RPMI7951 (cell line): ENCODE results near the gene COL18A1. TPM values are rescaled to one million over a fixed set of nuclear protein-coding genes. Genes with fewer than 3 reads are reported as not detected.
A peak's percentile ranks its signal among the peaks of the same experiment; 100 is the strongest.

Source experiments
- DNase-seq: peaks from one replicate; pipeline ENCODE4 v3.0.0-alpha.2; 2012; ENCODE audit warnings: low read depth
- total RNA-seq: library from RNA; depleted of rRNA; stranded (reverse); fragments of >200 nt; shearing (Covaris generic); gene quantifications from 2 replicates; pipeline ENCODE4 v1.2.3, GENCODE V29; 2014

COL18A1 gene
- total RNA-seq, 1 experiment from 2014 or later: 72.3 TPM

DNA sequence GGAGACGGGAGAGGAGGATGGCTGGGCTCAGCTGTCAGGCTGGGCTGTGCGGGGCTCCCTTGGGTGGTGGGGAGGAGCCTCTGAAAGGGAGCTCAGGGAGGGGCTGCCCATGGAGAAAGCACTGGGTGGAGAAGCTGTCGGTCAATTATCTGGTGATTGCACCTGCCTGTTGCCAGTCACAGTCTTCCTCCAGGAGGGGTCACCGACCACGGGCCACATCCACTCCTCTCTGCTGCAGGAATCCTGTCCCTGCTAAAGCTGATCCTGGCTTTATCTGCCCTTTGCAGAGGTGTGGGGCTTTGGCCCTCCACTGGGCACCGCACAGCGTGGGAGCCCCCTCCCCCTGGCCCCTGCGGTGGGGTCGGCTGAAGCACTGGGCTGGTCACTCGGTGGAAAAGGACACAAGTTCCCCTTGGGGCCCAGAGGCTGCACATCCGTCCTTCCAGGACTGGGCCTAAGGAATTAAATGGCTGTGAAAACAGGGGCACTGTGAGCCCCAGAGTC, 21.8 kb upstream of the COL18A1 start:
- DNase-seq: no peak

- DNase-seq: no peak
These were observed 21.3 kb upstream of the COL18A1 start for GRCh38 chr21:45383615-45384201.

- no peak for DNase-seq
These were observed 20.1 kb upstream of the COL18A1 start for GRCh38 chr21:45384656-45385548.

- no peak for DNase-seq
These were observed 19.4 kb upstream of the COL18A1 start for GRCh38 chr21:45385549-45386050.

DNA sequence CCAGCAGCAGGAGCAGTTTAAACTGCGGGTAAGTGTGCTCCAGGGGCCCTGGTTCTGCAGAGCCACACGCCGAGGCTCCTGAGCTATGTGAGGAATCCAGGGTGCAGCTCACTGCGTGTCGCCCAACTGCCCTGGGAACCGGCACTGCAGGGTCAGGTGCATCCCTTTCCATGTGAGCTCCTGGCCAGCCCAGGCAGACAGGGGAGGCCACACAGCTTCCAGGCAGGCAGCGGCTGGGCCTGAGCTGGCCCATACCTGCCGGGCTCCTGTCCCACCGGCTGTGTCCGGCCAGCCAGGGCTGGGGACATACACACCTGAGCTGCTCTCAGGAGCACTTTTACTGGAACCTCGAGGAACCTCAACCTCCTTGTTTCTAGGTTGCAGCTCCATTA, 18.6 kb upstream of the COL18A1 start:
- DNase-seq: no peak

- DNase-seq: peak; percentile 98
These were observed 18.1 kb upstream of the COL18A1 start for GRCh38 chr21:45386728-45387371.

DNA sequence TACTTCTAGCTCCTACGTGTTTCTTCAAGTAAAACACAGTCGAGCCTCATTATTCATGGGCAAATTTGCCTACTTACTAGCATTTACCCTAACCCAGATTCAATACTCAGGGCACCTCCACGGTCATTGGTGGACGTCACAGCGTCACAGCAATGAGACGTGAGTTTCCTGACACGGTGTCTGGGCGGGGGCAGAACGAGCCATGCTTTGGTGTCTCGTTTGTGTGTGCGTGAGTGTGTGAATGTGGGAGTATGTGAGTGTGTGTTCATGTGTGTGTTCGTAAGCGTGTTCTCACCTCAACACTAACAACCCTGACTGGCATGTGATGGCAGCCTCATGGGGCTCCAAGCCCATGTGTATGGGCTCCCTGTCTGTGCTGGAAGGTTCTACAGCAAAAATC, 17.5 kb upstream of the COL18A1 start:
- DNase-seq: no peak

DNA sequence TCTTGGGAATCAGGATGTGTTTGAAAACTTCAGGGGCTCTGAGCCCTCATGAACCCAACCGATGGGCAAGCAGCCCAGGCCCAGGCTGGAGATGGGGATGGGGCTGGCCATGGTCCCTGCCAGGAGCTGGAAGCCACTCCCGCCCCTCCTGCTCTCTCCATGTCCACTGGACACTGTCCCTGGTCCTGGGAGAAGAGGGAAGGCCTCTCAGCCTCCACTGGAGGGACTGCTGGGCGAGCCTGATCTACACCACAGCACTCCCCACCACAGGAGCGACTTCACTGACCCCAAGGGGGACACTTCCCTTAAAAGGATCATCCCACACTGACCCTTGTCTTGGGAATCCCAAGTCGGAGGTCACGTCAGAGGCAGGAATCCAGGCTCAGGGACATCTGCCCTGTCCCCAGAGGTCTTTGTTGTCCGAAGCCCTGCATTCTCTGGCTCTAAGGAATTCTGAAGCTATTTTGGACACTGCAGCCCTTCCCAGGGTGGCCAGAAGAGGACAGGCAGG, 16.9 kb upstream of the COL18A1 start:
- DNase-seq: no peak

- no peak for DNase-seq
These were observed 16.2 kb upstream of the COL18A1 start for GRCh38 chr21:45388611-45389296.

DNA sequence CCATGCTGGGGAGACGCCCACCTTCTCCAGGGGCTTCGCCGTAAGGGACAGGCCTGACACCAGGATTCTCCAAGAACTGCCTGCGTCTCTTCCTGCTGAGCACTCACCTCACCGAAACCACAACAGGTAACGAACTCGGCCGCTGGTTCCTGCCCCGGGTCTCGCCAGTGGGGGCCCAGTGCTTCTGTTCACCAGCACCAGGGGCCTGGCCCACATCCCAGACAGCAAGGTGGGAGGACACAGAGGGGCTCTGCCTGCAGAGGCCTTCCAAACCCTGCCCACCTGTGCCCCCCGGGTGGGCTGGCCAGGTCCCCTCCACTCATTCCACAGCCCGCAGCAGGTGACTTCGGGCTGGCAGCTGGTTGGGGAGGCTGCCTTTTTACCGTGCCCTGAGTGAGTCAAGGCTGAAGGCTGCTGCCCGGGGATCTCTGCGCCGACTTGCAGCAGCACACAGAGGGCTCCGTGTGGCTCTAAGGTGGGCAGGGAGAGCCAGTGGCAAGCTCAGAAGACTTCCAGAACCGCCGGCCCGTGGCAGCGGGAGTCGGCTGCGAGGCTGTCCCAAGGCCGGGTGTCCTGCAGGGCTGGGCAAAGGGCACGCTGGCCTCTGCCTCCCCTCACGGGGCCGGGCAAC, 14.7 kb upstream of the COL18A1 start:
- no peak for DNase-seq

DNA sequence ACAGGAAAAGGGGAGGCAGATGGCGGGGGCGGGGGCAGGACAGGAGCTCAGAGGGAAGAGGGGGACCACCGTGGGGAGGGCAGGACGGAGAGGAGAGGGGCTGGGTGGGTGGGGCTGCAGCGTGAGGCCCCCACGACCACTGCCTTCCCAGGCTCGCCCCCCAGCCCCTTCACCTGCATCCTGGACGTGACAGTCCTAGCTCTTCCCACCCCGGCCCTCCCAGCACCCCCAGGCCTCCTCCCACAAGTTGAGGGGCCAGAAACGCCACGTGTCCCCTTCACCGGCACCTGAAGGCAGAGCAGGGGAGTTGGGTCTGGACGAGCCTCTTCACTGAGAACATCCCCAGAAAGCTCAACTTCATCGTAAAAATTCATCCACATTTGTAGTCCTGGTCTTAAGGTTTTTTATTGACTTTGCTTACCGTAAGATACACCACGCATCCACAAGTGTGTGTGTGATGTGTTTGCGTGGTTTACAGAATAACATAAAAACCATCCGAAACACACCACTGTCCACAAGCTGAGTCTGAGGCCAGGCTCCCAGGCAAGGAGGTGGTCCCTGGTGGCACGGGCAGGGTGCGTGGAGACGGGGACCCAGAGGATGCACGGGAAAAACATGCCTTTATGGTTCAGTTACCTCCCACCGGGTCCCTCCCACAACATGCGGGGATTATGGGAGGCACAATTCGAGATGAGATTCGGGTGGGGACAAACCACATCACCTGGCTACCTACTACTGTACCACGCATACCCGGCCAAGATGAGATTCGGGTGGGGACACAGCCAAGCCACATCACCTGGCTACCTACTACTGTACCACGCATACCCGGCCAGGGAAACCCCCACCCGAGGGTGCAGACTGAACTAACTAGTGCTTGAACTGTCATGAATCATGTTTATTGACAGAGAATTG, 13.9 kb upstream of the COL18A1 start:
- no peak for DNase-seq

- DNase-seq: no peak
These were observed 13.0 kb upstream of the COL18A1 start for GRCh38 chr21:45391743-45392572.

DNA sequence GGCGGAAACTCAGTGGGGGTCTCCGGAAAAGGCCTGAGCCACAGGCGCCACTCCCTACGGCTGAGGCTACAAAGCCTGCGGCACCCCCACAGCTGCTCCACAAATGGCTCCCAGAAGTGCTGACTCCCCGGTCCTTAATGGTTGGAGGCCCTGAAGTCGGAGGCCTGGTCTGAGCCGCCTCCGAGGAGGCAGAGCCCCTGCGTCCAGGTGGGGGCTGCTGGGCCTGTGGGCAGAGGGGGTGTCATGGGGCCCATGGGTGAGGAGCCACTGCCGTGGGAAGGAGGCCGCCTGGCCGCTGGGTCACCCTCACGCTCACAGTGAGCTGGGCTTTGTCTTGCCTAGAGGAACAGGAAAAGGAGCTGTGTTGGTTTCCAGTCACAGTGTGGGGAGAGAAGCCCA, 12.4 kb upstream of the COL18A1 start:
- DNase-seq: no peak

- no peak for DNase-seq
These were observed 11.9 kb upstream of the COL18A1 start for GRCh38 chr21:45393021-45393420.

- no peak for DNase-seq
These were observed 10.9 kb upstream of the COL18A1 start for GRCh38 chr21:45393833-45394638.

GRCh38 chr21:45396620-45396995, 8.4 kb upstream of the COL18A1 start:
- DNase-seq: no peak

DNA sequence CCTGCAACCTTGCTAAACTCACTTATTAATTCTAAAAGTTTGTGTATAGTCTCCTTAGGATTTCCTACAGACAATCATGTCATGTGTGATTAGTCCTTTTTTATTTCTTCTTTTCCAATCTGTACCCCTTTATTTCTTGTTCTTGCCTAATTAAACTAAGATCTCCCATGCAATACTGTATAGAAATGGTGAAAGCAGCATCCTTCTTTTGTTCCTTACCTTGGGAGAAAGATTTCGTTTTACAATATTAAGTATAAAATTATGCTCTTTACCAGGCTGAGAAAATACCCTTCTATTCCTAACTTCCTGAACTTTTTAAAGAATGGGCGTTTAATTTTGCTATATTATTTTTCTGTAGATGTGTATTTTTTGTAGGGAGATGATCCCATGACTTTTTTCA, 7.6 kb upstream of the COL18A1 start:
- DNase-seq: no peak

- DNase-seq: peak; percentile 36
These were observed 3.9 kb upstream of the COL18A1 start for GRCh38 chr21:45401054-45401518.
